Right lobe of liver (tissue), 4 donors: ENCODE data around the gene ADPRHL1.

Experiments used
- CTCF ChIP-seq, 4 donors: fragments of 200-600 bp in 3 of 4; fragments of 450-650 bp in 1 of 4; IDR thresholded peaks; one replicate each; pipeline versions ENCODE4 v1.5.1 to v1.8.0; 2016 to 2022; ENCODE audit warnings: antibody characterized with exemption in 4 of 4, mild to moderate bottlenecking in 2 of 4
- POLR2A ChIP-seq: fragments of 450-650 bp; IDR thresholded peaks from one replicate; pipeline ENCODE4 v1.6.1; 2017; ENCODE audit warnings: antibody characterized with exemption, mild to moderate bottlenecking
- donor health status: DM: no; HTN: no; CAD: no.
- donor health status: DM: no; HTN: no; CAD: no.
- donor health status: DM: no; HTN: yes; CAD: no.

DNA sequence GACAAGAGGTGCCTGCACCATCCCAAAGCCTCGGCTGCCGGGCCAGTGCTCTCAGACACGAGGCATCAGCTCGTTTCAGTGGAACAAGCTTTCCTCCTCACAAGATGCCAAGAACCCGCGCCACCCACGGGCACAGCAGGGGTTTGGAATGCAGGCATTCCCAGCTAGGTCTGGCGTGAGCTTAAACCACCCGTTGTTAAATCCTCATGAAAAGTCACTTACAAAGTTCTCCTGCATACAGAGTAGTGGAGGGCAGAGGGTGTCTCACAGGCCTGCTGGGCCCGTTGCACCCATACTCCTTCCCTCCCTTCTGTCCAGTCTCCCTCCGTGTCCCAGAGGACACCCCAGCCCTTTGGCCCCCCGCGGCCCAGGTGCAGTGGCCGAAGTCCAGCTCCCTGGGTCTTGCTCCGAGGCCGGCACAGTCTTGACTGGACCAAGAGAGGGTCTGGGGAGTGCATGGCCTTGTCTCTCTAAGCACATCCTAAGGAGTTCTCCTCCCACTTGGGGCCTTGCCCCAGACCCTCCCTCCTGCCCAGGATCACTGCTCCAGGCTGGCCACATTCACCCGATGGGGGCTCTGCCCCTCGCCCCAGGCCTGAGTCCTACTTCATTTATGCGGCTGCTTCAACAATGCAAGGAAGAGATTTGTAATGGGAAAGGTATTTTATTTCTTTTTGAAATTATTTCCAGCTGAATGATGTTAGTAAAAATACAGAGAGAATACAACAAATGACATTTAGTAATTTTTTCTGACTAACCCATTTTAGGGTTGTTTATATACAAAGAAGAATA is 54.1 kb downstream of the ADPRHL1 start:
- TF ChIP-seq CTCF (IDR thresholded peaks at IDR 0.05) (no peak), POLR2A (no peak)
